HCT116 (cell line): ENCODE results near the gene MUC6. TPM values are rescaled to one million over a fixed set of nuclear protein-coding genes. Genes with fewer than 3 reads are reported as not detected.

ENCODE experiments used
- ATAC-seq: fragments of 200-7000 bp; cut with Tn5 transposase; 2 replicates; pipeline ENCODE4 v1.9.1; 2020; ENCODE audit warnings: mild to moderate bottlenecking, moderate library complexity
- BruUV-seq: library from RNA; stranded (reverse); fragments of 400-500 nt; replicated peaks from 2 replicates; lab custom pipeline; 2021; lab: Mats Ljungman, UMichigan
- CTCF ChIA-PET: fragments of 300-600 bp; sonication (Branson Sonifier 250); formaldehyde crosslinking; loops from one replicate; lab custom pipeline; 2021; ENCODE audit warnings: antibody characterized with exemption; lab: Charles Lee
- POLR2A ChIA-PET: fragments of 300-600, 350-600 bp; sonication (Branson Sonifier 250); formaldehyde crosslinking; loops from one replicate; lab custom pipeline; 2021; ENCODE audit warnings: antibody characterized with exemption; lab: Charles Lee
- RAD21 ChIA-PET, 2 experiments: fragments of 300-600 bp; sonication (Branson Sonifier 250); formaldehyde crosslinking; loops; one replicate each; lab custom pipeline; 2023; ENCODE audit warnings: low total read pairs in 2 of 2; ENCODE audit not compliant: uncharacterized antibody in 2 of 2, unreplicated experiment in 2 of 2, low non-redundant PET in 1 of 2; lab: Charles Lee
- DNase-seq: peaks from one replicate; pipeline ENCODE4 v3.0.0-alpha.2; 2010; ENCODE audit warnings: low read depth, low spot score
- H2AFZ ChIP-seq: fragments of 200-600 bp; shearing (Covaris generic), sonication (generic); 2 replicates; pipeline ENCODE4 v1.6.1; 2017; ENCODE audit warnings: low read depth, mixed run types, mixed read lengths, antibody characterized with exemption, low read length; ENCODE audit not compliant: poor library complexity, severe bottlenecking
- H3K27ac ChIP-seq: 2 replicates; pipeline ENCODE4 v1.5.1; 2012; ENCODE audit warnings: low read depth, low read length
- H3K27me3 ChIP-seq: fragments of 200-600 bp; sonication (generic); 2 replicates; pipeline ENCODE4 v1.6.1; 2016; ENCODE audit warnings: mixed run types, low read length, mixed read lengths; ENCODE audit not compliant: insufficient read depth
- H3K36me3 ChIP-seq, 2 experiments: fragments of 200-500 bp in 1 of 2; fragments of 200-600 bp in 1 of 2; sonication (Bioruptor generic) in 1 of 2; sonication (generic) in 1 of 2; 2 replicates each; pipeline versions ENCODE4 v1.5.1 to v1.6.1; 2014 to 2016; ENCODE audit warnings: low read length in 2 of 2, inconsistent platforms in 1 of 2, mixed read lengths in 1 of 2, mixed run types in 1 of 2; ENCODE audit not compliant: insufficient read depth in 2 of 2, control insufficient read depth in 1 of 2
- H3K4me1 ChIP-seq, 2 experiments: fragments of 200-600 bp in 1 of 2; sonication (generic) in 1 of 2; 2 replicates each; pipeline versions ENCODE4 v1.5.1 to v1.6.1; 2012 to 2017; ENCODE audit warnings: low read length in 2 of 2, inconsistent platforms in 1 of 2, mild to moderate bottlenecking in 1 of 2, mixed read lengths in 1 of 2, mixed run types in 1 of 2, moderate library complexity in 1 of 2; ENCODE audit not compliant: insufficient read depth in 2 of 2, control insufficient read depth in 1 of 2
- H3K4me2 ChIP-seq: fragments of 200-600 bp; sonication (generic); 2 replicates; pipeline ENCODE4 v1.6.1; 2017; ENCODE audit warnings: mixed run types, low read length, mixed read lengths
- H3K4me3 ChIP-seq, 2 experiments: fragments of 200-600 bp in 1 of 2; sonication (generic) in 1 of 2; replicated peaks in 1 of 2; 2 replicates each; pipeline ENCODE4 v1.5.1; 2011 to 2016; ENCODE audit warnings: low read length in 2 of 2, control low read depth in 1 of 2, low read depth in 1 of 2, mild to moderate bottlenecking in 1 of 2, mixed read lengths in 1 of 2, mixed run types in 1 of 2
- H3K79me2 ChIP-seq: fragments of 200-600 bp; sonication (generic); 2 replicates; pipeline ENCODE4 v1.6.1; 2017; ENCODE audit warnings: mild to moderate bottlenecking, mixed run types, low read length, moderate library complexity, mixed read lengths; ENCODE audit not compliant: insufficient read depth
- H3K9ac ChIP-seq: fragments of 200-600 bp; sonication (generic); 2 replicates; pipeline ENCODE4 v1.6.1; 2016; ENCODE audit warnings: low read length, mixed read lengths
- H3K9me2 ChIP-seq: fragments of 200-600 bp; sonication (generic), shearing (Covaris generic); 2 replicates; pipeline ENCODE4 v1.6.1; 2017; ENCODE audit warnings: mixed run types, mild to moderate bottlenecking, moderate library complexity; ENCODE audit not compliant: insufficient read depth
- H3K9me3 ChIP-seq, 2 experiments: fragments of 200-500 bp in 1 of 2; fragments of 200-600 bp in 1 of 2; sonication (Bioruptor generic) in 1 of 2; sonication (generic) in 1 of 2; 2 replicates each; pipeline ENCODE4 v1.6.1; 2014 to 2017; ENCODE audit warnings: low read length in 2 of 2, mixed read lengths in 2 of 2, inconsistent platforms in 1 of 2, low read depth in 1 of 2, mild to moderate bottlenecking in 1 of 2, mixed run types in 1 of 2, moderate library complexity in 1 of 2; ENCODE audit not compliant: control insufficient read depth in 1 of 2, insufficient read depth in 1 of 2
- H4K20me1 ChIP-seq: fragments of 200-600 bp; sonication (generic), shearing (Covaris generic); 2 replicates; pipeline ENCODE4 v1.6.1; 2017; ENCODE audit warnings: mixed run types, mild to moderate bottlenecking, moderate library complexity; ENCODE audit not compliant: insufficient read depth
- CBX3 ChIP-seq: IDR thresholded peaks from 2 replicates; pipeline ENCODE4 v1.6.1; 2012; ENCODE audit warnings: low read depth
- CEBPB ChIP-seq: IDR thresholded peaks from 2 replicates; pipeline ENCODE4 v1.6.1; 2012; ENCODE audit warnings: low read depth
- CTCF ChIP-seq, 3 experiments: fragments of 200-600 bp in 1 of 3; sonication (generic) in 1 of 3; IDR thresholded peaks in 2 of 3; conservative IDR thresholded peaks in 1 of 3; 2 replicates each; pipeline ENCODE4 v1.5.1; 2012 to 2017; ENCODE audit warnings: low read depth in 2 of 3, low read length in 2 of 3, antibody characterized with exemption in 1 of 3, borderline replicate concordance in 1 of 3, control low read depth in 1 of 3, mild to moderate bottlenecking in 1 of 3, mixed read lengths in 1 of 3, mixed run types in 1 of 3, moderate library complexity in 1 of 3; ENCODE audit not compliant: insufficient read depth in 1 of 3
- ELF1 ChIP-seq: IDR thresholded peaks from 2 replicates; pipeline ENCODE4 v1.6.1; 2012; ENCODE audit warnings: low read depth, borderline replicate concordance
- EZH2phosphoT487 ChIP-seq: fragments of 200-600 bp; IDR thresholded peaks from 2 replicates; pipeline ENCODE4 v1.6.1; 2018; ENCODE audit warnings: antibody characterized with exemption, borderline replicate concordance
- FOSL1 ChIP-seq: IDR thresholded peaks from 2 replicates; pipeline ENCODE4 v1.6.1; 2012; ENCODE audit warnings: low read depth
- JUND ChIP-seq: IDR thresholded peaks from 2 replicates; pipeline ENCODE4 v1.6.1; 2012
- MAX ChIP-seq: IDR thresholded peaks from 2 replicates; pipeline ENCODE4 v1.6.1; 2012
- POLR2A ChIP-seq: IDR thresholded peaks from 2 replicates; pipeline ENCODE4 v1.7.0; 2011; ENCODE audit warnings: borderline replicate concordance; ENCODE audit not compliant: insufficient read depth, insufficient read length; ENCODE audit errors: extremely low read depth
- POLR2AphosphoS5 ChIP-seq: IDR thresholded peaks from 2 replicates; pipeline ENCODE4 v1.6.1; 2011; ENCODE audit warnings: mild to moderate bottlenecking, low read depth, low read length, moderate library complexity
- REST ChIP-seq: IDR thresholded peaks from 2 replicates; pipeline ENCODE4 v1.6.1; 2012; ENCODE audit warnings: low read depth
- SIN3A ChIP-seq: IDR thresholded peaks from 2 replicates; pipeline ENCODE4 v1.6.1; 2012; ENCODE audit warnings: low read depth
- SP1 ChIP-seq: IDR thresholded peaks from 2 replicates; pipeline ENCODE4 v1.6.1; 2012; ENCODE audit warnings: low read depth
- SRF ChIP-seq: IDR thresholded peaks from 2 replicates; pipeline ENCODE4 v1.6.1; 2012; ENCODE audit warnings: low read depth
- TCF7L2 ChIP-seq: IDR thresholded peaks from 2 replicates; pipeline ENCODE4 v1.7.0; 2011; ENCODE audit warnings: borderline replicate concordance, inconsistent platforms; ENCODE audit not compliant: insufficient read depth, insufficient read length; ENCODE audit errors: extremely low read depth
- YY1 ChIP-seq: IDR thresholded peaks from 2 replicates; pipeline ENCODE4 v1.6.1; 2011; ENCODE audit warnings: low read length, low read depth, moderate library complexity, mild to moderate bottlenecking; ENCODE audit not compliant: insufficient replicate concordance; ENCODE audit errors: extremely low read depth
- ZBTB33 ChIP-seq: IDR thresholded peaks from 2 replicates; pipeline ENCODE4 v1.6.1; 2011; ENCODE audit warnings: mild to moderate bottlenecking, low read length, moderate library complexity; ENCODE audit not compliant: insufficient replicate concordance; ENCODE audit errors: extremely low read depth
- ZFX ChIP-seq: fragments of 450-650 bp; IDR thresholded peaks from 2 replicates; pipeline ENCODE4 v1.6.1; 2017
- ZNF274 ChIP-seq: fragments of 200-500 bp; sonication (Bioruptor generic); IDR thresholded peaks from 2 replicates; pipeline ENCODE4 v1.6.1; 2014; ENCODE audit warnings: mild to moderate bottlenecking, low read depth, low read length, inconsistent platforms
- intact Hi-C: fragments of 100-400 bp; cut with micrococcal nuclease; formaldehyde crosslinking; loops from 2 replicates; pipeline ENCODE4 v1.10.0; 2022
- total RNA-seq: library from RNA; stranded (reverse); gene quantifications from one replicate; pipeline ENCODE4 v1.2.1, GENCODE V29; 2021; ENCODE audit not compliant: unreplicated experiment

Gene MUC6
- total RNA-seq, 1 experiment from 2014 or later: 0.02 TPM

- no peak overlapping the region for H3K9ac ChIP-seq
- H2AFZ ChIP-seq: no peak overlapping the region
- H3K27me3 ChIP-seq: no peaks in the 10 kb centered on the region
- H3K27ac ChIP-seq: no peak overlapping the region
- BruUV-seq: no TSS peak
- ChIA-PET POLR2A (interaction anchor here (1.2 kb wide), 1 partner anchor 235 kb away, joined by 3 read pairs; no protein-coding TSS in a partner anchor), RAD21 (no interaction called here), CTCF (no interaction called here)
- H3K9me2 ChIP-seq: no peaks in the 10 kb centered on the region
- H3K36me3 ChIP-seq: no peaks in the 10 kb centered on the region
- peaks cover 3 to 23% of the 10 kb centered on the region in 2 experiments; a peak in 3 of 4 replicates for H3K4me1 ChIP-seq
- no peak for ATAC-seq
- H3K4me3 ChIP-seq: no peak overlapping the region
- DNase-seq: no peak
- intact Hi-C loops: loop anchor here (10.0 kb wide), 1 partner anchor 180 kb away; no protein-coding TSS in a partner anchor
- H3K9me3 ChIP-seq: no peaks in the 10 kb centered on the region
- H3K4me2 ChIP-seq: no peak overlapping the region
- no peaks in the 10 kb centered on the region for H4K20me1 ChIP-seq
- no peaks in the 10 kb centered on the region for H3K79me2 ChIP-seq
- no peak for TF ChIP-seq CEBPB
- no peak for TF ChIP-seq MAX
- TF ChIP-seq ELF1: no peak
- no peak for TF ChIP-seq CTCF (IDR thresholded peaks at IDR 0.05 in 2 of 3, conservative IDR thresholded peaks at IDR 0.05 in 1 of 3; ENCODE audit: borderline replicate concordance in 1 of 3, insufficient read depth in 1 of 3, low read depth in 2 of 3, low read length in 2 of 3)
- TF ChIP-seq JUND: no peak
- no peak for TF ChIP-seq SIN3A
- TF ChIP-seq ZFX: no peak
- TF ChIP-seq CBX3: no peak
- TF ChIP-seq ZBTB33: no peak
- TF ChIP-seq EZH2phosphoT487: no peak
- TF ChIP-seq SRF: no peak
- no peak for TF ChIP-seq TCF7L2
- TF ChIP-seq POLR2A: no peak
- TF ChIP-seq FOSL1: no peak
- TF ChIP-seq REST: no peak
- TF ChIP-seq YY1: no peak
- no peak for TF ChIP-seq POLR2AphosphoS5
- TF ChIP-seq ZNF274: no peak
- TF ChIP-seq SP1: no peak
Observed at GRCh38 chr11:1054143-1055108, 17.9 kb upstream of the MUC6 start.
